ENCODE data around the gene RPEL1.

The RPEL1 gene

GRCh38 chr10:103281753-103282152 is 36.1 kb downstream of the RPEL1 start:
- DNase-seq = peak; percentile 67 to 80

- no peak for DNase-seq
These were observed 37.3 kb downstream of the RPEL1 start for GRCh38 chr10:103282961-103283360.

GRCh38 chr10:103284170-103284569 is 38.5 kb downstream of the RPEL1 start:
- no peak for DNase-seq

GRCh38 chr10:103287992-103288391 is 42.3 kb downstream of the RPEL1 start:
- no peak for DNase-seq

GRCh38 chr10:103291588-103291987 is 45.9 kb downstream of the RPEL1 start:
- DNase-seq = no peak

- no peak for DNase-seq
These were observed 49.8 kb downstream of the RPEL1 start for GRCh38 chr10:103295374-103296015.
